Stimulated activated CD8-positive, alpha-beta memory T cell treated with anti-CD3 and anti-CD28 coated beads, Interleukin-4, amount 100 ng/mL, for 1 hour (primary cell): Measurements from ENCODE around the gene MACROD2.
A peak's percentile ranks its signal among the peaks of the same experiment; 100 is the strongest.
"Not testable (repeated sequence)": the region's sequence is repeated elsewhere in the genome, so short reads cannot be mapped to it uniquely, and the experiment has no call there.

Experiments used
- DNase-seq, 2 donors: peaks; one replicate each; pipeline ENCODE4 v3.0.0-alpha.2; 2020; ENCODE audit warnings: low read depth in 2 of 2, low spot score in 1 of 2

The MACROD2 gene

GRCh38 chr20:13995086-13995665 is at the start of gene MACROD2:
MACROD2 (plus strand) TSS chr20:13995516.
- peak in 1 of 2 donors; percentile 8 for DNase-seq

DNA sequence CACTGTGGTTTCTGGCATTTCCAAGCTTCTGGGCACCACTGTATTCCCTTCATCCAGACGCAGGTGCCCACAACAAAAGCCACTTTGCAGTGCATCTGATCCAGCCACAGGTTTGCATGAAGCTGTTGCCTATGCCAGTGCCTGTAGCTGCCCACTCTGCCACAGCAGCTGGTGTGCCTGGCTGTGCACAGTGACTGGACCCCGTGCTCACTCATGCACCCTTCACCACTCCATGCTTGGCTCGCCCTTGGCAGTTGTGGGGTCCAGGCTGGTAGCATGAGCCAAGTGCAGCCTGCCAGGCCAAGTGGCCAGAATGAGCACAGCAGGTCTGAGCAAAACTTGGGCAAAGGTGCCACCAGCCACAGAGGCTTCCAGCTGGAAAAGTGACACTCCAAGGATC is 47.6 kb upstream of the MACROD2 start:
- no peak for DNase-seq

DNA sequence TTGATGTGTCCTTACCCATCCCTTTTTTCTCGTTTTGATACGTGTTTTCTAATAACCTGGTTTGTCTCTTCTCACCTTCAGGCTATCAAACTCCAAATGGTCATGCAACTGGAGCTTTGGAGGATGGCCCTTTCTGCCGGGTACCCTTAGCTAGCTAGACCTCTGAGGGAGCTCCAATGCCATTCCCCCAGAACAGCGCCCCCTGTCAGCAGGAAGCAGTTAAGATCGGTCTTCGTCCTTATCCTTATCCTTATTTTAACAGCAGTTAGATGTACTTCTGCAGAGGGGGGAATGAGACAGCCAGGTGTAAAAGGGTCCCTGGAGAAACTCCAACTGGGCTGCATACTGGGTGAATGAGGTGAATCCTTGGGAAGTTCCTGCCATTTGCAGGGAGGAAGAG is 42.1 kb upstream of the MACROD2 start:
- no peak for DNase-seq

DNA sequence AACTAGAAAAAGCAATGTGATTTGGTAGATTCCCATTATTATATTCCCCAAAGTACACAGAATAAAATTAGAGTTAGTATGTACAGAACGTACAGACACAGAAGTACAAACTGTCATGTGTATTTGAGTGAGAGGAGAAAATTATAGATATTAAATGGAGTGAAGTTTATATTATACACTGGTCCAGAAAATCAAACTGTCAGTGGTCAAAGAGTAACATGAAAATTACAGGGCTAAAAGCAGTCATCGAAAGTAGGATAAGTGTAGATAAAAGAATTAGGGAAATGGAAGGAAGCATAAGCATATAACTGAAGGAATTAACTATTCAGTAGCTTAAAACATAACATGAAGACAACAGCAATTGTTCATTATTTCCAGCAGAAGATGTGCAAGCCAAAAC is 35.2 kb upstream of the MACROD2 start:
- DNase-seq = no peak

GRCh38 chr20:13960525-13960924 is 34.8 kb upstream of the MACROD2 start:
- DNase-seq = no peak

- DNase-seq = no peak
These were observed 11.1 kb upstream of the MACROD2 start for GRCh38 chr20:13984211-13984610.

DNA sequence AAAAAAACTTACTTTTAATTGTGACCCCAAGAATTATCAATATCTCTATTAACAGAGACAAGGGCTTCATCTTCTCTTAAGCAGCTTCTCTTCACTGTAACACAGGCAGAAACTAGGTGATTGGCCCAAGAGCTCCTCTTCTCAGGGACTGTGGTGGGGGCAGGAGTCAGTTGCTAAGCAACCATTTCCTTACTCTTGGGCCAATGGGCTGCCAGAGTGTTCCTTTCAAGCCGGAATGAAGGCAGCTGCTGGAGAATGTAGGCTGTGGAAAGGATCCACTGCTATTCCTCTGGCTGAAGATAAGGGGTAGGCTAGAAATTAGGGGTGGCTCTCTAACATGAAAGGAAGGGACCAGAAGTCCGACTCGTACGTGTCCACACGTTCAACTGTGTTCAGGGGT is 4.9 kb upstream of the MACROD2 start, which contains the start of gene SEL1L2:
TSS of gene SEL1L2 (minus strand) at position 150 of the 400 bp plus-strand sequence. CDS start at position 70, 80 bp downstream.
- no peak for DNase-seq

GRCh38 chr20:13991311-13991710 is 4.0 kb upstream of the MACROD2 start:
- no peak for DNase-seq

GRCh38 chr20:13991955-13992354 is 3.4 kb upstream of the MACROD2 start:
- DNase-seq = not testable (repeated sequence)

GRCh38 chr20:13995841-13996240 is 525 bp downstream of the MACROD2 start:
- no peak for DNase-seq

DNA sequence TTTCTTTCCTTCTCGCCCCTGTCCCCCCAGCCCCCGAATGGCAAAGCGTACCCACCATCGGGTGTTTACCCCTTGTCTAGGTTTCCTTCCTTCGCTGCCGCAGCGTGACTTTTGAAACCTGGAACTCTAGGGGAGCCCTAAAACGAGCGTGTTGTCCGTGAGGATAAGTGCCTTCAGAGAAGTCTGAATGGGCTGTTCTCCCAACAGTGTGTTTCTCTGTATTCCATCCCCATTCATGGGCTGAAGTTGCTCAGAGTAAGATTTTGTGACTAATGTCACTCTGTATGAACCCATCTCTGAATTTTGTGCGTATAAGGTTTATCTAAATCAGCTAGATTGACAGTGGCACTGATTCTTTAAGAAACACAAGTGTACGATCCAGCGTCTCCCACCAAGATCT is 949 bp downstream of the MACROD2 start:
- DNase-seq = no peak

DNA sequence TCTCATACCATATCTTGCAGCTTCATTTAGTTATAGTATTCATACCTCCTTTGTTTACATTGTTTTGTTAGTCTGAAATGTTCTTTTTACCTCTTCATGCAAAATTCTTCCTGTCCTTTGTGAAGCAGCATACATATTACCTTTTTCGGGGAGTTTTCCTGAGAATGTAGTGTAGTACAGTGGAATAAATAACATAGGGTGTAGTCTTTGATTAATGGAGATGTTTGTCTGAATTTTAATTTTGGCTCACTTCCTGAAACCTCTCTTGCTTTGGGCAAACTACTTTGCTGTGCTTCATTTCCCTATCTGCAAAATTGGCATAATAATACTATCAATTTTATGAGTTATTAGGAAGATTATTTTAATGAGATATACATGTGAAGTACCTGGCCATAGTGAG is 5.6 kb downstream of the MACROD2 start:
- no peak for DNase-seq

GRCh38 chr20:14005996-14006395 is 10.7 kb downstream of the MACROD2 start:
- DNase-seq = no peak

- no peak for DNase-seq
These were observed 13.9 kb downstream of the MACROD2 start for GRCh38 chr20:14009208-14009607.

GRCh38 chr20:14012671-14013070 is 17.4 kb downstream of the MACROD2 start:
- no peak for DNase-seq

DNA sequence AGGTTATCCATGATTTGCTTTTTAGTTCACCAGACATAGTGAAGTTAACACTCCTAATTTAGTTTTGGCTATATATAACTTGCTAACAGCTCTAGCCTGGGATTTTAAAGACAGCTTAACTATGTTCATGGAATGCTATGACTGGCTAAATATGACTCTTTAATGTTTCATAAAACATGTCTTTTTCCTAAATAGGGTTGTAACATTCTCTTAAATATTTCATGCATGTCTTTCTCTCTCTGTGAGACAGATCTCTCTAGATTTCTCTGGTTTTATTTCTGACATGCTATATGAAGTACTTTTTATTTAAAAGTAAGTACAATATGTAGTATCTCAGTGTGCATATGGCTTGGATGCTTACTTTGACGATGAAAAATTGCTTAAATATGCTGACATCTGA is 35.7 kb downstream of the MACROD2 start:
- no peak for DNase-seq

DNA sequence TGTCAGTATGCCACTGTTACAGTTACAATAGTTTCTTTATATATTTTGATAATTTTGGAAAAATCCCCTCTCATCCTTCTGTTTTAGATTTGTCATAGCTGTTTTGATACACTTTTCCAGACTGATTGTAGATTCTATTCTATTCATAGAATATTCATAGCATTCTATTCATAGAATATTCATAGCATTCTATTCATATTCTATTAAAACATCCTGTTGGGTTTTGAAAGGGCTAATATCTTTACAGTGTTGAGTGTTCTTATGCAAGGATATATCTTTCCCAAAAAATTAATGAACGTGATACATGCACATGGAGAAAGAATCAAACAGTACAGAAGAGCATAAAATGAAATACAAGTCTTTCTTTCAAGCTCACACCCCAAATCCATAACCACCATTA is 38.0 kb downstream of the MACROD2 start:
- no peak for DNase-seq

DNA sequence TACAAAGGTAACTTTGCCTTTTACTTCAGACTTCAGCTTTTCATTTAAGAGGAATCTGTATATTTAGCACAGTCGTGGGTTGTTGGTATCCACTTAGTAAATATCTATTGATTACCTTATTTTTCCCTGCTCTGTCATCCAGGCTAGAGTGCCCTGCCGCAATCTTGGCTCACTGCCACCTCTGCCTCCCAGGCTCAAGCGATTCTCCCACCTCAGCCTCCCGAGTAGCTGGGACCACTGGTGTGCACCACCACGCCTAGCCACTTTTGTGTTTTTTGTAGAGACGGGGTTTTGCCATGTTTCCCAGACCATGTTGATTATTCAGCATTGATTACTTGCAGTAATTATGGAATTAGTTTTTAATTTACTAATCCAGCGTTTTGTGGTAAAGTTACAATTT is 41.3 kb downstream of the MACROD2 start:
- no peak for DNase-seq

DNA sequence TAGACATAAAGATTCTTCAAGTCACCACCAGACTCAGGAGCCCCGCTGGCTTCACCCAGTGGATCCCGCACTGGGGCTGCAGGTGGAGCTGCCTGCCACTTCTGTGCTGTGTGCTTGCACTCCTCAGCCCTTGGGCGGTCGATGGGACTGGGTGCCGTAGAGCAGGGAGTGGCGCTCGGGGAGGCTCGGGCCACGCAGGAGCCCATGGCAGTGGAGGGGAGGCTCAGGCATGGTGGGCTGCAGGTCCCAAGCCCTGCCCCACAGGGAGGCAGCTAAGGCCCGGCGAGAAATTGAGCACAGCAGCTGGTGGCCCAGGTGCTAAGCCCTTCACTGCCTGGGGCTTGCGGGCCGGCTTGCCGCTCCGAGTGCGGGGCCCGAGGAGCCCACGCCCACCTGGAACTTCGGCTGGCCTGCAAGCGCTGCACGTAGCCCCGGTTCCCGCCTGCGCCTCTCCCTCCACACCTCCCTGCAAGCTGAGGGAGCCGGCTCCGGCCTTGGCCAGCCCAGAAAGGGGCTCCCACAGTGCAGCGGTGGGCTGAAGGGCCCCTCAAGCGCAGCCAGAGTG is 49.5 kb downstream of the MACROD2 start:
- DNase-seq = not testable (repeated sequence)

- DNase-seq = no peak
These were observed 51.2 kb downstream of the MACROD2 start for GRCh38 chr20:14046534-14046933.

GRCh38 chr20:14049111-14049510 is 53.8 kb downstream of the MACROD2 start:
- DNase-seq = no peak

DNA sequence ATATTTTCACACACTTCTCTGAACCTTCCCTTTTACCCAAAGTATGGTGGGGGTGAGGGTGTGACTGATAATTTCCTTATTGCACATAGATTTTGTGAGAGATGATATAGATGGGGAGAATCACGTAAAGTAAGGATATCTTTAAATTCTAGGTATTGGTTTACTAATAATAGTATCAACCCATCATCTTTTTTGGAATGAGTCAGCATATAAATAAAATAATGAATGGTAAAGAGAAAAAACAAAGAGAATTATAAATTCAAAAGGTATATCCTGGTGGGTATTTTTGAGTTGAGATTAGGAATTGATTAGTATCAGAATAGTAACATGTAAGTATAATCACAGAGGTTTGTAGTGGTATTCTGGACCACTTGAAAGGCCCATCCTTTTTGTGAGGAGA is 56.1 kb downstream of the MACROD2 start:
- no peak for DNase-seq

DNA sequence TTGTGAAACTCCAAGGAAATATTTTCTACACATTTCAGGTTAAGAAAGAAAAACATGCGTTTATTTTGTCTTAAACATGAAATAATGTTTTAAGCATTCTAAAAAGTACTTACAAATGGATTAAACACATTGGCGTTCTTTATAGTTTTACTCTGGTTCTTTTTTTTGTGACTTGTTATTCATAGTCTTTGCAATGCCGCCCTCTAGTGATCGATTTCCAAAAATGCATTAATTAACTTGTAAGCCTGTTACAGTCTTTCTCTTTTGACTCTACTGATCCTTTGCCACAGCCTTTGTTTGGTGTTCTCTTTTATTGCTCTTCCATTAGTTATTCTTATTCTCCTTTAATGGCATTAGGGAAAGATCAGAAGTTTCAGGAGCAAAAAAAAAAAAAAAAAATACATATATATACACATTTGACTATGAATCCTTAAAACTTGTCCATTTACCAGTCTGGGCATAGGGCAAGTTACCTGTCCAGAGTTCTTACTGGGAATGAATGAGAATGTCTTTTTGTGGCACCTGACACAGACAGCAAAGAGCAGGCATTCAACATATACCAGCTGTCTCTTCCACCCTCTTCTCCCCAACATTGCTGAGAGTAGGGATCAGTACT is 59.9 kb downstream of the MACROD2 start:
- DNase-seq = no peak
